Caco-2 (cell line): ENCODE data around the gene DIAPH2. TPM values are rescaled to one million over a fixed set of nuclear protein-coding genes. Genes with fewer than 3 reads are reported as not detected.

Experiments
- BruUV-seq: library from RNA; stranded (reverse); fragments of 400-500 nt; replicated peaks from 2 replicates; lab custom pipeline; 2021; lab: Mats Ljungman, UMichigan
- CTCF ChIA-PET: fragments of 300-600 bp; sonication (Branson Sonifier 250); formaldehyde crosslinking; loops from one replicate; lab custom pipeline; 2022; ENCODE audit warnings: antibody characterized with exemption; lab: Charles Lee
- POLR2A ChIA-PET: fragments of 300-600 bp; sonication (Branson Sonifier 250); formaldehyde crosslinking; loops from one replicate; lab custom pipeline; 2022; ENCODE audit warnings: antibody characterized with exemption; lab: Charles Lee
- DNase-seq, 2 experiments: peaks; one replicate each; pipeline versions ENCODE4 v3.0.0 to v3.0.0-alpha.2; 2020 to 2022
- H3K27me3 ChIP-seq: replicated peaks from 2 replicates; pipeline ENCODE4 v1.6.0; 2011; ENCODE audit warnings: low read length; ENCODE audit not compliant: control insufficient read depth, insufficient read depth
- H3K36me3 ChIP-seq: 2 replicates; pipeline ENCODE4 v1.5.1; 2011; ENCODE audit warnings: low read length; ENCODE audit not compliant: control insufficient read depth, insufficient read depth
- H3K4me1 ChIP-seq: fragments of 250-450 bp; sonication (Bioruptor Pico); 2 replicates; pipeline ENCODE4 v1.5.1; 2020; ENCODE audit warnings: mild to moderate bottlenecking
- H3K4me3 ChIP-seq: 2 replicates; pipeline ENCODE4 v1.5.1; 2011; ENCODE audit warnings: low read depth, mild to moderate bottlenecking, control low read depth, low read length
- H3K9me3 ChIP-seq: fragments of 250-450 bp; sonication (Bioruptor Pico); 2 replicates; pipeline ENCODE4 v1.5.1; 2020; ENCODE audit warnings: mild to moderate bottlenecking, moderate library complexity
- H3K27ac Mint-ChIP-seq: one replicate; pipeline ENCODE4 v1.8.0; 2022; ENCODE audit warnings: mixed read lengths; ENCODE audit not compliant: unreplicated experiment
- H3K27me3 Mint-ChIP-seq: one replicate; pipeline ENCODE4 v1.8.0; 2022; ENCODE audit warnings: mixed read lengths; ENCODE audit not compliant: insufficient read depth, unreplicated experiment
- H3K36me3 Mint-ChIP-seq: one replicate; pipeline ENCODE4 v1.8.0; 2022; ENCODE audit warnings: mild to moderate bottlenecking, mixed read lengths; ENCODE audit not compliant: insufficient read depth, unreplicated experiment
- H3K4me1 Mint-ChIP-seq: one replicate; pipeline ENCODE4 v1.8.0; 2022; ENCODE audit warnings: low read depth, mixed read lengths; ENCODE audit not compliant: unreplicated experiment
- H3K4me3 Mint-ChIP-seq: one replicate; pipeline ENCODE4 v1.8.0; 2022; ENCODE audit warnings: mild to moderate bottlenecking, moderate library complexity, mixed read lengths; ENCODE audit not compliant: unreplicated experiment
- H3K9me3 Mint-ChIP-seq: one replicate; pipeline ENCODE4 v1.8.0; 2022; ENCODE audit warnings: mixed read lengths; ENCODE audit not compliant: unreplicated experiment
- CTCF ChIP-seq, 2 experiments: fragments of 200-600 bp in 1 of 2; IDR thresholded peaks; 1 replicate in 1 of 2; 2 replicates in 1 of 2; pipeline versions ENCODE4 v1.5.1 to v1.8.0; 2011 to 2022; ENCODE audit warnings: antibody characterized with exemption in 1 of 2, control low read depth in 1 of 2, inconsistent platforms in 1 of 2, low read depth in 1 of 2, low read length in 1 of 2, mild to moderate bottlenecking in 1 of 2, moderate library complexity in 1 of 2; ENCODE audit not compliant: insufficient read depth in 1 of 2, severe bottlenecking in 1 of 2, unreplicated experiment in 1 of 2
- intact Hi-C: fragments of 100-400 bp; cut with micrococcal nuclease; formaldehyde crosslinking; loops from one replicate; pipeline ENCODE4 v1.10.0; 2022; ENCODE audit not compliant: unreplicated experiment
- total RNA-seq: library from RNA; stranded (reverse); gene quantifications from 2 replicates; pipeline ENCODE4 v1.2.3, GENCODE V29; 2022

Gene DIAPH2
- total RNA-seq, 1 experiment from 2014 or later, result 16.1 TPM

- H3K9me3 ChIP-seq, result no peaks in the 10 kb centered on the region
- H3K36me3 ChIP-seq, result no peaks in the 10 kb centered on the region
- Mint-ChIP-seq H3K4me1 (no peaks in the 10 kb centered on the region), H3K36me3 (no peaks in the 10 kb centered on the region), H3K9me3 (no peaks in the 10 kb centered on the region), H3K4me3 (no peak overlapping the region), H3K27ac (no peak overlapping the region), H3K27me3 (no peaks in the 10 kb centered on the region)
- H3K4me3 ChIP-seq, result no peak overlapping the region
- no peak for DNase-seq
- BruUV-seq, result no TSS peak
- intact Hi-C loops, result no loop called here
- CTCF ChIA-PET, result no interaction called here
- no peaks in the 10 kb centered on the region for H3K4me1 ChIP-seq
- H3K27me3 ChIP-seq, result no peaks in the 10 kb centered on the region
- TF ChIP-seq CTCF (IDR thresholded peaks at IDR 0.05; ENCODE audit: insufficient read depth in 1 of 2, low read depth in 1 of 2, low read length in 1 of 2, severe bottlenecking in 1 of 2, unreplicated experiment in 1 of 2), result no peak
- POLR2A ChIA-PET, result no interaction called here
Measured at GRCh38 chrX:97060020-97060419, 375.4 kb downstream of the DIAPH2 start.

GRCh38 chrX:97065066-97065465, 380.4 kb downstream of the DIAPH2 start:
- Histone ChIP-seq H3K27me3 (no peaks in the 10 kb centered on the region), H3K9me3 (no peaks in the 10 kb centered on the region), H3K4me3 (no peak overlapping the region), H3K36me3 (no peaks in the 10 kb centered on the region), H3K4me1 (no peaks in the 10 kb centered on the region)
- no peak for DNase-seq
- POLR2A ChIA-PET, result no interaction called here
- no peaks in the 10 kb centered on the region for H3K27me3 Mint-ChIP-seq
- no peak overlapping the region for H3K4me3 Mint-ChIP-seq
- no peak for TF ChIP-seq CTCF (IDR thresholded peaks at IDR 0.05; ENCODE audit: insufficient read depth in 1 of 2, low read depth in 1 of 2, low read length in 1 of 2, severe bottlenecking in 1 of 2, unreplicated experiment in 1 of 2)
- H3K4me1 Mint-ChIP-seq, result no peaks in the 10 kb centered on the region
- H3K36me3 Mint-ChIP-seq, result no peaks in the 10 kb centered on the region
- no peak overlapping the region for H3K27ac Mint-ChIP-seq
- CTCF ChIA-PET, result no interaction called here
- H3K9me3 Mint-ChIP-seq, result no peaks in the 10 kb centered on the region
- intact Hi-C loops, result no loop called here
- BruUV-seq, result no TSS peak

GRCh38 chrX:97065973-97066372, 381.3 kb downstream of the DIAPH2 start:
- ChIA-PET POLR2A (no interaction called here), CTCF (no interaction called here)
- DNase-seq, result no peak
- Histone ChIP-seq H3K27me3 (no peaks in the 10 kb centered on the region), H3K9me3 (no peaks in the 10 kb centered on the region), H3K36me3 (no peaks in the 10 kb centered on the region), H3K4me1 (no peaks in the 10 kb centered on the region), H3K4me3 (no peak overlapping the region)
- Mint-ChIP-seq H3K4me3 (no peak overlapping the region), H3K27ac (no peak overlapping the region), H3K4me1 (no peaks in the 10 kb centered on the region), H3K36me3 (no peaks in the 10 kb centered on the region), H3K27me3 (no peaks in the 10 kb centered on the region), H3K9me3 (no peaks in the 10 kb centered on the region)
- BruUV-seq, result no TSS peak
- intact Hi-C loops, result no loop called here
- TF ChIP-seq CTCF (IDR thresholded peaks at IDR 0.05; ENCODE audit: insufficient read depth in 1 of 2, low read depth in 1 of 2, low read length in 1 of 2, severe bottlenecking in 1 of 2, unreplicated experiment in 1 of 2), result no peak
